Measurements from ENCODE around the gene CWC27. TPM values are rescaled to one million over a fixed set of nuclear protein-coding genes. Genes with fewer than 3 reads are reported as not detected.

CWC27 gene
- total and polyA plus RNA-seq, 9 of the 15 experiments (the other 6 are each of a cell fraction or from before 2014, with no cell fraction given), result 19.7 to 49.3 (median 38.3) TPM

GRCh38 chr5:64861281-64861680 lies 92.6 kb downstream of the CWC27 start (continued):
- TF ChIP-seq ELF1 (tag; IDR thresholded peaks at IDR 0.05) (no peak), ZNF263 (CRISPR knock-in tag; IDR thresholded peaks at IDR 0.05; ENCODE audit: borderline replicate concordance) (no peak)

DNA sequence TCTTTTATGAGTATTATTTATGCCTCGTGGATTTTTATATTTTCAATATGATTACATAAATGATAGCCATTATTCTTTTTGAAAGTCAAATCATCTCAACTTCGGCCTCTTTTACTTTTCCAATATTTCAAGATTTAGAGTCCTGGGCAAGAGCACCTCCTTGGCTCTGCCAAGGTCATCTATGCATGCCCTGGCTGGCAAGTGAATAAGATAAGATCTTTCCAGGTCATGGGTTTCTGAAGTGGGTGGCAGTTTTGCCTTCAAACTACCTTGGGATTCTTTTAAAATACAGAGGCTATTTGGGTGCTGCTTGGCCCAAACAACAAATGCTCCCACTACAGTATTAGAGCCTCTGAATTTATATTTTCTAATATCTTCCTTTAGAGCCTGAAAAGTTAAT lies 95.4 kb downstream of the CWC27 start:
- Histone ChIP-seq H3K27ac (ENCODE audit: extremely low read depth, low read depth, low read length) (no peak overlapping the region), H3K36me3 (ENCODE audit: control insufficient read depth, insufficient read depth, low read length) (no peaks in the 10 kb centered on the region), H3K9me1 (ENCODE audit: control insufficient read depth, insufficient read depth, low read length) (no peaks in the 10 kb centered on the region), H3K9ac (ENCODE audit: insufficient read depth in 1 of 2, low read depth in 2 of 2, low read length in 2 of 2) (no peak overlapping the region), H3K79me2 (ENCODE audit: control insufficient read depth, insufficient read depth, low read length) (no peaks in the 10 kb centered on the region), H3K4me1 (replicated peaks in 1 of 2; ENCODE audit: control insufficient read depth in 2 of 2, insufficient read depth in 2 of 2, low read length in 2 of 2) (no peaks in the 10 kb centered on the region), H3K9me3 (replicated peaks; ENCODE audit: control insufficient read depth, insufficient read depth, low read depth, low read length) (no peaks in the 10 kb centered on the region), H2AFZ (ENCODE audit: low read depth, low read length) (no peak overlapping the region), H3K27me3 (ENCODE audit: control insufficient read depth in 2 of 2, insufficient read depth in 2 of 2, low read length in 2 of 2) (no peaks in the 10 kb centered on the region), H3K4me2 (ENCODE audit: insufficient read depth, low read length) (no peak overlapping the region), H3K4me3 (no peak overlapping the region), H4K20me1 (replicated peaks; ENCODE audit: control insufficient read depth, insufficient read depth, low read length) (no peaks in the 10 kb centered on the region)
- FAIRE-seq (no peak), DNase-seq (ENCODE audit: extremely low read depth in 1 of 4, low spot score in 3 of 4) (no peak), ATAC-seq (no peak)
- ChIA-PET CTCF (ENCODE audit: low intra/inter-chr PET ratio) (no interaction called here), POLR2A (no interaction called here)
- no TSS peak for BruUV-seq (replicated peaks)
- WGBS (ENCODE audit: insufficient coverage, low coverage, missing lambda C conversion rate), result 76% methylated on average over 2 of the region's 2 CpGs
- intact Hi-C loops (cut with micrococcal nuclease), result no loop called here
- in situ Hi-C loops (cut with MboI), result no loop called here
- TF ChIP-seq KLF10 (CRISPR knock-in tag; IDR thresholded peaks at IDR 0.05), result no peak
- TF ChIP-seq ARID3A (IDR thresholded peaks at IDR 0.05; ENCODE audit: borderline replicate concordance, low read depth, low read length), result no peak
- no peak for TF ChIP-seq ZKSCAN8 (CRISPR knock-in tag; IDR thresholded peaks at IDR 0.05)
- TF ChIP-seq HMG20B (CRISPR knock-in tag; IDR thresholded peaks at IDR 0.05), result no peak
- no peak for TF ChIP-seq NR2C1 (IDR thresholded peaks at IDR 0.05)
- TF ChIP-seq NR2C1 (tag; IDR thresholded peaks at IDR 0.05), result no peak
- TF ChIP-seq, protein P1, sequence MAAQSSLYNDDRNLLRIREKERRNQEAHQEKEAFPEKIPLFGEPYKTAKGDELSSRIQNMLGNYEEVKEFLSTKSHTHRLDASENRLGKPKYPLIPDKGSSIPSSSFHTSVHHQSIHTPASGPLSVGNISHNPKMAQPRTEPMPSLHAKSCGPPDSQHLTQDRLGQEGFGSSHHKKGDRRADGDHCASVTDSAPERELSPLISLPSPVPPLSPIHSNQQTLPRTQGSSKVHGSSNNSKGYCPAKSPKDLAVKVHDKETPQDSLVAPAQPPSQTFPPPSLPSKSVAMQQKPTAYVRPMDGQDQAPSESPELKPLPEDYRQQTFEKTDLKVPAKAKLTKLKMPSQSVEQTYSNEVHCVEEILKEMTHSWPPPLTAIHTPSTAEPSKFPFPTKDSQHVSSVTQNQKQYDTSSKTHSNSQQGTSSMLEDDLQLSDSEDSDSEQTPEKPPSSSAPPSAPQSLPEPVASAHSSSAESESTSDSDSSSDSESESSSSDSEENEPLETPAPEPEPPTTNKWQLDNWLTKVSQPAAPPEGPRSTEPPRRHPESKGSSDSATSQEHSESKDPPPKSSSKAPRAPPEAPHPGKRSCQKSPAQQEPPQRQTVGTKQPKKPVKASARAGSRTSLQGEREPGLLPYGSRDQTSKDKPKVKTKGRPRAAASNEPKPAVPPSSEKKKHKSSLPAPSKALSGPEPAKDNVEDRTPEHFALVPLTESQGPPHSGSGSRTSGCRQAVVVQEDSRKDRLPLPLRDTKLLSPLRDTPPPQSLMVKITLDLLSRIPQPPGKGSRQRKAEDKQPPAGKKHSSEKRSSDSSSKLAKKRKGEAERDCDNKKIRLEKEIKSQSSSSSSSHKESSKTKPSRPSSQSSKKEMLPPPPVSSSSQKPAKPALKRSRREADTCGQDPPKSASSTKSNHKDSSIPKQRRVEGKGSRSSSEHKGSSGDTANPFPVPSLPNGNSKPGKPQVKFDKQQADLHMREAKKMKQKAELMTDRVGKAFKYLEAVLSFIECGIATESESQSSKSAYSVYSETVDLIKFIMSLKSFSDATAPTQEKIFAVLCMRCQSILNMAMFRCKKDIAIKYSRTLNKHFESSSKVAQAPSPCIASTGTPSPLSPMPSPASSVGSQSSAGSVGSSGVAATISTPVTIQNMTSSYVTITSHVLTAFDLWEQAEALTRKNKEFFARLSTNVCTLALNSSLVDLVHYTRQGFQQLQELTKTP (IDR thresholded peaks at IDR 0.05; ENCODE audit: low read depth in 1 of 2, partially characterized antibody in 2 of 2), result no peak
- no peak for TF ChIP-seq SMAD1 (IDR thresholded peaks at IDR 0.05; ENCODE audit: low read depth, low read length, partially characterized antibody)
- no peak for TF ChIP-seq TEAD2 (tag; IDR thresholded peaks at IDR 0.05)
- no peak for TF ChIP-seq NFXL1 (CRISPR knock-in tag; IDR thresholded peaks at IDR 0.05)
- no peak for TF ChIP-seq POLR2AphosphoS2 (IDR thresholded peaks at IDR 0.05; ENCODE audit: low read length)
- TF ChIP-seq NKRF (IDR thresholded peaks at IDR 0.05; ENCODE audit: borderline replicate concordance), result no peak

Measured in K562 (cell line).